ENCODE results near the gene NIPBL. TPM values are rescaled to one million over a fixed set of nuclear protein-coding genes. Genes with fewer than 3 reads are reported as not detected.

NIPBL gene
- total and polyA plus RNA-seq, 10 of the 15 experiments (the other 5 are each of a cell fraction or from before 2014, with no cell fraction given): 10.4 to 50.4 (median 20.2) TPM

DNA sequence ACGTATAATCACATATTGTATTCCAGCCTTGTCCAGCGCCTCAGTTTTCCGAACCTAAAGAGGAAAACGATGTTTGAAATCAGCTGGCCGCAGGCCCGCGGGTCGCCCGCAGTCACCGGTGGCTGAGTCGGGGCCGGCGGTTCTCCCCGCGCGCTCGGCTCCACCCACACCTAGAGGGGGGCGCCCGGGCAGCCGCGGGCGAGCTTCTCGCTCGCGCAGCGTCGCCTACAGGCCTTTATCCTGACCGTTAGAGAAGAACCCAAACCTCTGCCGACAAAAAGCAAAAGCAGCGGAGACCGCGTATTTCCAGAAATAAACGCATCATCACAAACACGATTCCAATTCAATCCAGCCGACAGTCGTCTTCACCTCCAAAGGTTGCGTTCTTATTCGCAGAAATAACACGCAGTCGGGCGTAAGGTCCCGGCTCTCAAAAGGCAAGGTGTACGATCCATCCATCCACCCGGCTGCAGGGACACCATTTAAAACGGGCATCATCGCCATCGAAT, 725 bp upstream of the NIPBL start:
- Histone ChIP-seq H3K36me3 (ENCODE audit: control insufficient read depth in 2 of 2, insufficient read depth in 2 of 2, low read length in 1 of 2) (no peaks in the 10 kb centered on the region), H3K27ac (ENCODE audit: control insufficient read depth, insufficient read depth) (peak overlapping the region; percentile 85), H3K4me2 (ENCODE audit: control insufficient read depth, insufficient read depth) (peak overlapping the region; percentile 47; the same call in 1 of the 2 replicates), H2AFZ (ENCODE audit: control insufficient read depth, low read depth, low read length) (peak overlapping the region; percentile 81), H3K9ac (ENCODE audit: control insufficient read depth, insufficient read depth, low read length) (peak overlapping the region; percentile 94), H3K4me1 (ENCODE audit: control insufficient read depth, insufficient read depth, low read length) (peaks cover 7% of the 10 kb centered on the region; the same call in 1 of the 2 replicates), H3K79me2 (ENCODE audit: control insufficient read depth, insufficient read depth, low read length) (peaks cover 96% of the 10 kb centered on the region), H3K9me3 (replicated peaks; ENCODE audit: control insufficient read depth, insufficient read depth, low read length) (no peaks in the 10 kb centered on the region), H3K4me3 (peak overlapping the region; percentile 95), H4K20me1 (ENCODE audit: control insufficient read depth, insufficient read depth) (no peaks in the 10 kb centered on the region), H3K27me3 (replicated peaks in 1 of 2; ENCODE audit: control insufficient read depth in 2 of 2, insufficient read depth in 2 of 2, low read length in 1 of 2) (no peaks in the 10 kb centered on the region)
- FAIRE-seq (peak; percentile 13), ATAC-seq (peak; percentile 71), DNase-seq (ENCODE audit: low read depth, low spot score) (peak; percentile 46)
- ChIA-PET RAD21 (ENCODE audit: unreplicated experiment) (interaction anchor here (1.3 to 5.2 kb wide), 4 partner anchors 70 to 153 kb away, joined by 3 to 35 read pairs (median 10); no protein-coding TSS in a partner anchor), POLR2A (interaction anchor here (0.6 to 1.7 kb wide), 3 partner anchors 146 to 370 kb away, joined by 3 to 4 read pairs (median 4); no protein-coding TSS in a partner anchor), SMC1A (ENCODE audit: uncharacterized antibody, unreplicated experiment) (interaction anchor here (0.7 to 3.7 kb wide), 6 partner anchors 8 to 152 kb away, joined by 3 to 30 read pairs (median 4); no protein-coding TSS in a partner anchor), CTCF (interaction anchor here (1.1 to 3.1 kb wide), 4 partner anchors 77 to 156 kb away, joined by 3 to 21 read pairs (median 8); no protein-coding TSS in a partner anchor)
- intact Hi-C loops (cut with micrococcal nuclease; ENCODE audit: unreplicated experiment): loop anchor here (5.0 to 10.0 kb wide), 4 partner anchors 131 to 721 kb away; partner anchors contain the start of genes LMBRD2, NUP155, SKP2 and WDR70
- WGBS (ENCODE audit: insufficient coverage, insufficient replicate concordance, low lambda C conversion rate, missing lambda C conversion rate): 1% methylated on average over 47 of the region's 47 CpGs
- TSS peak; percentile 61 for BruUV-seq (replicated peaks)
- in situ Hi-C loops (cut with MboI): no loop called here
- TF ChIP-seq, protein P1, sequence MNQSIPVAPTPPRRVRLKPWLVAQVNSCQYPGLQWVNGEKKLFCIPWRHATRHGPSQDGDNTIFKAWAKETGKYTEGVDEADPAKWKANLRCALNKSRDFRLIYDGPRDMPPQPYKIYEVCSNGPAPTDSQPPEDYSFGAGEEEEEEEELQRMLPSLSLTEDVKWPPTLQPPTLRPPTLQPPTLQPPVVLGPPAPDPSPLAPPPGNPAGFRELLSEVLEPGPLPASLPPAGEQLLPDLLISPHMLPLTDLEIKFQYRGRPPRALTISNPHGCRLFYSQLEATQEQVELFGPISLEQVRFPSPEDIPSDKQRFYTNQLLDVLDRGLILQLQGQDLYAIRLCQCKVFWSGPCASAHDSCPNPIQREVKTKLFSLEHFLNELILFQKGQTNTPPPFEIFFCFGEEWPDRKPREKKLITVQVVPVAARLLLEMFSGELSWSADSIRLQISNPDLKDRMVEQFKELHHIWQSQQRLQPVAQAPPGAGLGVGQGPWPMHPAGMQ (IDR thresholded peaks at IDR 0.05; ENCODE audit: borderline replicate concordance): no peak
- no peak for TF ChIP-seq HCFC1 (IDR thresholded peaks at IDR 0.05; ENCODE audit: low read length)
- TF ChIP-seq POLR2AphosphoS5 (IDR thresholded peaks at IDR 0.05; ENCODE audit: low read length): no peak; the same call in 1 of the 2 replicates
- no peak for TF ChIP-seq NR2F1 (conservative IDR thresholded peaks at IDR 0.05)
- TF ChIP-seq PML (IDR thresholded peaks at IDR 0.05; ENCODE audit: low read length): 0 out of 2 replicates have a peak, but pooled peaks have one; percentile 22
- TF ChIP-seq YBX1 (IDR thresholded peaks at IDR 0.05): no peak
- TF ChIP-seq KLF5 (IDR thresholded peaks at IDR 0.05; ENCODE audit: partially characterized antibody): no peak
- TF ChIP-seq POLR2A (IDR thresholded peaks at IDR 0.05; ENCODE audit: low read depth, low read length): no peak
- no peak for TF ChIP-seq STAT3 (IDR thresholded peaks at IDR 0.05; ENCODE audit: low read depth, low read length)
- TF ChIP-seq ZNF622 (IDR thresholded peaks at IDR 0.05): no peak
- TF ChIP-seq POLR2AphosphoS2 (IDR thresholded peaks at IDR 0.05; ENCODE audit: low read depth, low read length): no peak
- TF ChIP-seq, protein P2, sequence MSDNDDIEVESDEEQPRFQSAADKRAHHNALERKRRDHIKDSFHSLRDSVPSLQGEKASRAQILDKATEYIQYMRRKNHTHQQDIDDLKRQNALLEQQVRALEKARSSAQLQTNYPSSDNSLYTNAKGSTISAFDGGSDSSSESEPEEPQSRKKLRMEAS (IDR thresholded peaks at IDR 0.05; ENCODE audit: low read depth, low read length): no peak
- TF ChIP-seq, protein P3, sequence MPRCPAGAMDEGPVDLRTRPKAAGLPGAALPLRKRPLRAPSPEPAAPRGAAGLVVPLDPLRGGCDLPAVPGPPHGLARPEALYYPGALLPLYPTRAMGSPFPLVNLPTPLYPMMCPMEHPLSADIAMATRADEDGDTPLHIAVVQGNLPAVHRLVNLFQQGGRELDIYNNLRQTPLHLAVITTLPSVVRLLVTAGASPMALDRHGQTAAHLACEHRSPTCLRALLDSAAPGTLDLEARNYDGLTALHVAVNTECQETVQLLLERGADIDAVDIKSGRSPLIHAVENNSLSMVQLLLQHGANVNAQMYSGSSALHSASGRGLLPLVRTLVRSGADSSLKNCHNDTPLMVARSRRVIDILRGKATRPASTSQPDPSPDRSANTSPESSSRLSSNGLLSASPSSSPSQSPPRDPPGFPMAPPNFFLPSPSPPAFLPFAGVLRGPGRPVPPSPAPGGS (IDR thresholded peaks at IDR 0.05; ENCODE audit: borderline replicate concordance, insufficient read depth, low read depth, low read length, poor library complexity, severe bottlenecking): no peak
- no peak for TF ChIP-seq LARP7 (IDR thresholded peaks at IDR 0.05)
- peak; percentile 15; the same call in 1 of the 2 replicates for TF ChIP-seq RUNX3 (IDR thresholded peaks at IDR 0.05; ENCODE audit: low read length)
- no peak for TF ChIP-seq SUZ12 (IDR thresholded peaks at IDR 0.05; ENCODE audit: unreplicated experiment)
- 0 out of 2 replicates have a peak, but pooled peaks have one; percentile 21 for TF ChIP-seq RBBP5 (conservative IDR thresholded peaks at IDR 0.05)
- TF ChIP-seq DPF2 (IDR thresholded peaks at IDR 0.05): peak; percentile 33; the same call in 1 of the 2 replicates
- TF ChIP-seq GABPA (IDR thresholded peaks at IDR 0.05; ENCODE audit: low read depth): no peak
- TF ChIP-seq FOXM1 (IDR thresholded peaks at IDR 0.05; ENCODE audit: low read depth, low read length): no peak
- TF ChIP-seq EGR1 (IDR thresholded peaks at IDR 0.05; ENCODE audit: borderline replicate concordance in 1 of 2, low read depth in 2 of 2, low read length in 2 of 2): peak in 1 of 2 experiments; percentile 67; a peak in 1 of 3 replicates
